ENCODE measurements around the gene SELP. TPM values are rescaled to one million over a fixed set of nuclear protein-coding genes. Genes with fewer than 3 reads are reported as not detected.

SELP gene
- total and polyA plus RNA-seq, 2 of the 13 experiments (the other 11 are each of a cell fraction or from before 2014, with no cell fraction given): 0.11 TPM; not detected in 1

DNA sequence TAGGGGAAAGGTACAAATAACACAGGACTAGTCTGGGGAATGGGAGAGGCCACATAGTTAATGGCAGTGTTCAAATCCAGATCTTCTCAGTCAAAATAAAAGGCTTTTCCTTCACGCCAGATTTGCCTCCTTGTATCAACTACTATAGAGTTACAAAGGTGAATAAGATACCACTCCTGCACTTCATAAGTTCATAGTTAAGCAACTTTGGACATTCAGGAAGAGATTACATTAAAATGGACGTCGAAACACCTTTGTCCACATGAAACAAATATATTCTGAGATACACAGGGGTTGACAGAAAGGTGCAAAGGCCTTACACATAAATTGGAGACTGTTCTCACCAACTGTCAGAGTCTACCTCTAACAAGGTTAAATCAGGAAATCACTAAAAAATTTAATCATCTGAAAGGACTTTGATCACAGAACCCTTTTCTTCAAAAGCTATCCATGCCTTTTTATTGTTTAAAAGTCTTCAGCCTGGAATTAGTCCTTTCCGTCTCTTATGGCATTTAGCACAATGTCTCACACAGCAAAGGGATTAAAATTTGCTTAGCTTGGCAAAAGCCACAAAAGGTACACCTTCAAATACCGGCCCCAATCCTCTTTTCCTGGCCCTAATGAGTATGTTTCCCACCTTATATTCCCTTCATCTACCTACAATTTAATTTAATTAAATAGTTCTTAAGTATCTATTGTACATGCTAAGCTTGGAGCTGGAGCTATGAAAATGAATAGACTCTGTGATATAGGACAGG is 51.8 kb downstream of the SELP start (continued):
- TF ChIP-seq, protein P1, sequence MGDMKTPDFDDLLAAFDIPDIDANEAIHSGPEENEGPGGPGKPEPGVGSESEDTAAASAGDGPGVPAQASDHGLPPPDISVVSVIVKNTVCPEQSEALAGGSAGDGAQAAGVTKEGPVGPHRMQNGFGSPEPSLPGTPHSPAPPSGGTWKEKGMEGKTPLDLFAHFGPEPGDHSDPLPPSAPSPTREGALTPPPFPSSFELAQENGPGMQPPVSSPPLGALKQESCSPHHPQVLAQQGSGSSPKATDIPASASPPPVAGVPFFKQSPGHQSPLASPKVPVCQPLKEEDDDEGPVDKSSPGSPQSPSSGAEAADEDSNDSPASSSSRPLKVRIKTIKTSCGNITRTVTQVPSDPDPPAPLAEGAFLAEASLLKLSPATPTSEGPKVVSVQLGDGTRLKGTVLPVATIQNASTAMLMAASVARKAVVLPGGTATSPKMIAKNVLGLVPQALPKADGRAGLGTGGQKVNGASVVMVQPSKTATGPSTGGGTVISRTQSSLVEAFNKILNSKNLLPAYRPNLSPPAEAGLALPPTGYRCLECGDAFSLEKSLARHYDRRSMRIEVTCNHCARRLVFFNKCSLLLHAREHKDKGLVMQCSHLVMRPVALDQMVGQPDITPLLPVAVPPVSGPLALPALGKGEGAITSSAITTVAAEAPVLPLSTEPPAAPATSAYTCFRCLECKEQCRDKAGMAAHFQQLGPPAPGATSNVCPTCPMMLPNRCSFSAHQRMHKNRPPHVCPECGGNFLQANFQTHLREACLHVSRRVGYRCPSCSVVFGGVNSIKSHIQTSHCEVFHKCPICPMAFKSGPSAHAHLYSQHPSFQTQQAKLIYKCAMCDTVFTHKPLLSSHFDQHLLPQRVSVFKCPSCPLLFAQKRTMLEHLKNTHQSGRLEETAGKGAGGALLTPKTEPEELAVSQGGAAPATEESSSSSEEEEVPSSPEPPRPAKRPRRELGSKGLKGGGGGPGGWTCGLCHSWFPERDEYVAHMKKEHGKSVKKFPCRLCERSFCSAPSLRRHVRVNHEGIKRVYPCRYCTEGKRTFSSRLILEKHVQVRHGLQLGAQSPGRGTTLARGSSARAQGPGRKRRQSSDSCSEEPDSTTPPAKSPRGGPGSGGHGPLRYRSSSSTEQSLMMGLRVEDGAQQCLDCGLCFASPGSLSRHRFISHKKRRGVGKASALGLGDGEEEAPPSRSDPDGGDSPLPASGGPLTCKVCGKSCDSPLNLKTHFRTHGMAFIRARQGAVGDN (CRISPR knock-in tag; IDR thresholded peaks at IDR 0.05): no peak
- TF ChIP-seq CREM (IDR thresholded peaks at IDR 0.05): no peak
- TF ChIP-seq CREM (CRISPR knock-in tag; IDR thresholded peaks at IDR 0.05): no peak

DNA sequence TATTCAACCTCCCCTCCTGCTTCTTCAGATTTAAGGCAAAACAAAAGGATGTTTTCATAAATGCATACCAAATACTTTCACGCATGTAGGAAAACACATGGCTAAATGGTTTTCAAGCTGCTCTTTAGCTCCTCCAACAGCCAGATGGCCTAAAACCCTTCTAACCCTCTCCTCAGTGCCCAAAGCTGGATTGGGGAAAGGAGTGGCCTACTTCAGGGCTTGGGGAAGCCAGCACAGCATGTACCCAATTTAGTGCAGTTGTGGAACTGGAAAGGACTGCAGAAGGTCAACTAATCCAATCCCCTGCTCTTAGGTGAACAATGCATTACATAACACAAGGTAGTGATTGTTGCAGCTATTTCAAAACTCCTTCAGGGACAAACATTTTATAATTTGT is 53.0 kb downstream of the SELP start:
- intact Hi-C loops (cut with micrococcal nuclease; ENCODE audit: unreplicated experiment): no loop called here
- Histone ChIP-seq H3K4me2 (ENCODE audit: low read depth, low read length) (peak overlapping the region; percentile 44), H3K9ac (ENCODE audit: insufficient read depth, low read depth, low read length) (peak overlapping the region; percentile 24; the same call in 1 of the 2 replicates), H3K9me3 (ENCODE audit: low read length) (no peaks in the 10 kb centered on the region), H2AFZ (ENCODE audit: low read length) (no peak overlapping the region), H3K36me3 (replicated peaks in 1 of 2; ENCODE audit: control insufficient read depth in 1 of 2, insufficient read depth in 2 of 2, low read length in 2 of 2) (peaks cover 12 to 48% of the 10 kb centered on the region in 2 experiments), H3K4me3 (replicated peaks in 1 of 3; ENCODE audit: insufficient read depth in 1 of 3, low read depth in 2 of 3, low read length in 3 of 3) (no peak overlapping the region), H3K79me2 (ENCODE audit: insufficient read depth, low read length) (peaks cover 81% of the 10 kb centered on the region), H4K20me1 (ENCODE audit: insufficient read depth, low read length) (no peaks in the 10 kb centered on the region), H3K27me3 (ENCODE audit: control insufficient read depth in 1 of 2, insufficient read depth in 2 of 2, low read length in 2 of 2) (no peaks in the 10 kb centered on the region), H3K4me1 (ENCODE audit: insufficient read depth, low read length) (peaks cover 98% of the 10 kb centered on the region), H3K27ac (ENCODE audit: extremely low read length, insufficient read depth, low read length) (peak overlapping the region; percentile 79)
- no TSS peak for BruUV-seq (replicated peaks)
- ATAC-seq (no peak), DNase-seq (ENCODE audit: low spot score) (no peak), FAIRE-seq (no peak)
- ChIA-PET POLR2A (interaction anchor here (1.2 to 4.4 kb wide), 5 partner anchors 8 to 91 kb away, joined by 4 to 60 read pairs (median 7); partner anchors contain the start of genes F5 and SLC19A2), CTCF (ENCODE audit: low intra/inter-chr PET ratio, low total read pairs) (no interaction called here)
- in situ Hi-C loops (cut with HindIII; ENCODE audit: extremely low pct_ligation_motif_present, low pct_unique_long_range_greater_than_20kb): no loop called here
- 95% methylated on average over 1 of the region's 1 CpG for WGBS (ENCODE audit: low lambda C conversion rate)
- TF ChIP-seq, protein P2, sequence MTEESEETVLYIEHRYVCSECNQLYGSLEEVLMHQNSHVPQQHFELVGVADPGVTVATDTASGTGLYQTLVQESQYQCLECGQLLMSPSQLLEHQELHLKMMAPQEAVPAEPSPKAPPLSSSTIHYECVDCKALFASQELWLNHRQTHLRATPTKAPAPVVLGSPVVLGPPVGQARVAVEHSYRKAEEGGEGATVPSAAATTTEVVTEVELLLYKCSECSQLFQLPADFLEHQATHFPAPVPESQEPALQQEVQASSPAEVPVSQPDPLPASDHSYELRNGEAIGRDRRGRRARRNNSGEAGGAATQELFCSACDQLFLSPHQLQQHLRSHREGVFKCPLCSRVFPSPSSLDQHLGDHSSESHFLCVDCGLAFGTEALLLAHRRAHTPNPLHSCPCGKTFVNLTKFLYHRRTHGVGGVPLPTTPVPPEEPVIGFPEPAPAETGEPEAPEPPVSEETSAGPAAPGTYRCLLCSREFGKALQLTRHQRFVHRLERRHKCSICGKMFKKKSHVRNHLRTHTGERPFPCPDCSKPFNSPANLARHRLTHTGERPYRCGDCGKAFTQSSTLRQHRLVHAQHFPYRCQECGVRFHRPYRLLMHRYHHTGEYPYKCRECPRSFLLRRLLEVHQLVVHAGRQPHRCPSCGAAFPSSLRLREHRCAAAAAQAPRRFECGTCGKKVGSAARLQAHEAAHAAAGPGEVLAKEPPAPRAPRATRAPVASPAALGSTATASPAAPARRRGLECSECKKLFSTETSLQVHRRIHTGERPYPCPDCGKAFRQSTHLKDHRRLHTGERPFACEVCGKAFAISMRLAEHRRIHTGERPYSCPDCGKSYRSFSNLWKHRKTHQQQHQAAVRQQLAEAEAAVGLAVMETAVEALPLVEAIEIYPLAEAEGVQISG (CRISPR knock-in tag; IDR thresholded peaks at IDR 0.05): no peak
- TF ChIP-seq SOX5 (CRISPR knock-in tag; IDR thresholded peaks at IDR 0.05; ENCODE audit: borderline replicate concordance) (0 out of 2 replicates have a peak, but pooled peaks have one; percentile 39), ZNF616 (CRISPR knock-in tag; IDR thresholded peaks at IDR 0.05; ENCODE audit: low read depth) (no peak), ZBTB38 (CRISPR knock-in tag; IDR thresholded peaks at IDR 0.05) (no peak), RFX3 (CRISPR knock-in tag; IDR thresholded peaks at IDR 0.05) (0 out of 2 replicates have a peak, but pooled peaks have one; percentile 11), MIER2 (CRISPR knock-in tag; IDR thresholded peaks at IDR 0.05) (no peak), CREB1 (IDR thresholded peaks at IDR 0.05) (no peak), CREB1 (CRISPR knock-in tag; IDR thresholded peaks at IDR 0.05) (0 out of 2 replicates have a peak, but pooled peaks have one; percentile 3), SOX13 (IDR thresholded peaks at IDR 0.05) (no peak), SOX13 (CRISPR knock-in tag; conservative IDR thresholded peaks at IDR 0.05 in 1 of 2, IDR thresholded peaks at IDR 0.05 in 1 of 2) (peak in 1 of 2 experiments; percentile 75; a peak in 2 of 4 replicates)
- TF ChIP-seq, protein P3, sequence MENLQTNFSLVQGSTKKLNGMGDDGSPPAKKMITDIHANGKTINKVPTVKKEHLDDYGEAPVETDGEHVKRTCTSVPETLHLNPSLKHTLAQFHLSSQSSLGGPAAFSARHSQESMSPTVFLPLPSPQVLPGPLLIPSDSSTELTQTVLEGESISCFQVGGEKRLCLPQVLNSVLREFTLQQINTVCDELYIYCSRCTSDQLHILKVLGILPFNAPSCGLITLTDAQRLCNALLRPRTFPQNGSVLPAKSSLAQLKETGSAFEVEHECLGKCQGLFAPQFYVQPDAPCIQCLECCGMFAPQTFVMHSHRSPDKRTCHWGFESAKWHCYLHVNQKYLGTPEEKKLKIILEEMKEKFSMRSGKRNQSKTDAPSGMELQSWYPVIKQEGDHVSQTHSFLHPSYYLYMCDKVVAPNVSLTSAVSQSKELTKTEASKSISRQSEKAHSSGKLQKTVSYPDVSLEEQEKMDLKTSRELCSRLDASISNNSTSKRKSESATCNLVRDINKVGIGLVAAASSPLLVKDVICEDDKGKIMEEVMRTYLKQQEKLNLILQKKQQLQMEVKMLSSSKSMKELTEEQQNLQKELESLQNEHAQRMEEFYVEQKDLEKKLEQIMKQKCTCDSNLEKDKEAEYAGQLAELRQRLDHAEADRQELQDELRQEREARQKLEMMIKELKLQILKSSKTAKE (CRISPR knock-in tag; IDR thresholded peaks at IDR 0.05; ENCODE audit: borderline replicate concordance): no peak

Data from HepG2 (cell line).